NCI-H524 (cell line): ENCODE data around the gene CFDP1.
A peak's percentile ranks its signal among the peaks of the same experiment; 100 is the strongest.

Experiments
- DNase-seq, 2 experiments: peaks; one replicate each; lab custom pipeline; 2025; lab: John Stamatoyannopoulos, UW

CFDP1 gene

GRCh38 chr16:75250809-75251279 is 182.5 kb downstream of the CFDP1 start:
- no peak for DNase-seq

DNA sequence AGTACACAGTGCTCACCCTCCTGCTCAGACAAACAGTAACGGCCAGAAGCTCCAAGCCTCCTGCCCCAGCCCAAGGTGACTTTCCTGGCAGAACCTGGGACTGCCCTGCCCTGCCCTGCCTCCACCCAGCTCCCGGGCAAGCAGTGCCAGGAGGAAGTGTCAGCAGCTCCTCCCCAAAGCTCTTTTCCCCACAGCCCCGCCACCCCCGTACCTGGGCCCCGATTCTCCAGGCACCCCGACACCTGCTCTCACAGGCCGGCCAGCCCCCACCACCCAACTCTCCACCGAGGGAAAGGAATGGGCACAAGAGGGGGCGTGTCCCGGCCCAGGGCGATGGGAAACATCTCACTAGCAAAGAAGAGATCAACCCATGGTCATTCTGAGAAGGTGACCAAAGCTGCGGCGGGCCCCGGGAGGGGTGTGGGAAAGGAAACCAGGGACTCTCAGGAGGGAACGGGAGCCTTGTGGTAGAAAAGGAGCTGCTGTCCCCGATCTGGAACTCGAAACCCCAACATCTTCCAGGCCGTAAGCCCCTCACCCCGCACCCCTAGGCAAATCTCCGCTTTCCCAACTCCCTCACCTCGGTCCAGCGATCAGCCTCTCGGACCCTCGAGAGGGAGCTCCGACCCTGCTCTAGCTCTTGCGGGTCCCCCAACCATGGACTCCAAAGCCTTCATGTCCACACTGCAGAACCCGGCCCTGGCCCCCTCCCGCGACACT is 183.1 kb downstream of the CFDP1 start:
- DNase-seq = no peak

DNA sequence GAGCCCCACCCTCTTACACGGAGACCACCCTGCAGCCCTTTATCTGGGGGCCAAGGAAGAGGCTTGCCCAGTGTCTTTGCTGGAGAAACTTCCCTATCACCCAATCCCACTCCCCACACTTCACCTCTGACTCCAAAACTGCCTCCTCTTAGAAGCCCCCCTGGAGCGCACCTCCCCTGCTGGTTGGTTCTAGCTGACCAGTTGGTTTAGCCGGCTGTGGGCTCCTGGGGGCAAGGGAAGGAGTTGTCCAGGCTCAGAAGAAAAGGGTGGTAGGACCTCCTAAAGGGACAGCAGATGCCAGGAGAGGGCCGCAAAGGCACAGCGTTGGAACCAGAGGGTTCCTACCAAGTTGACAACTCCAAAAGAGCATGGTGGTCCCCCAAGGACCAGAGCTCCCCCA is 183.9 kb downstream of the CFDP1 start:
- no peak for DNase-seq

GRCh38 chr16:75248536-75249380 is 184.5 kb downstream of the CFDP1 start:
- DNase-seq = no peak

DNA sequence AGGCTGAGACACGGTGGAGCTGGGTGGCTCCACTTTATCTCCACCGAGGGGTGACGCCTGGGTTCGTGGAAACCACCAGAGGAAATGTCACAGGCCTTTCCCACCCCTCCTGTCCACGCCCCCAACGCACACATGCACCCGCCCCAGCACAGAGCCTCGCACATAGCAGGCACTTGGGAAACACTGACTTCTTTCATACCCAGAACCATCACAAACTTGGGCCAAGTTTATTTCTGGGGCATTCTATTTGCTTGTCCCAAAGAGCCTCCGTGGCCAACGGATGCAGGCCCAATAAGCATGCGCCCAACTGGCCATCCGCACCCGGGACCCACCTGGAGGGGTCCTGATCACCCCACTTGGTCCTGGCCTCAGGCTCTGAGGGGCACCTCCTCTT is 185.2 kb downstream of the CFDP1 start:
- DNase-seq = no peak

DNA sequence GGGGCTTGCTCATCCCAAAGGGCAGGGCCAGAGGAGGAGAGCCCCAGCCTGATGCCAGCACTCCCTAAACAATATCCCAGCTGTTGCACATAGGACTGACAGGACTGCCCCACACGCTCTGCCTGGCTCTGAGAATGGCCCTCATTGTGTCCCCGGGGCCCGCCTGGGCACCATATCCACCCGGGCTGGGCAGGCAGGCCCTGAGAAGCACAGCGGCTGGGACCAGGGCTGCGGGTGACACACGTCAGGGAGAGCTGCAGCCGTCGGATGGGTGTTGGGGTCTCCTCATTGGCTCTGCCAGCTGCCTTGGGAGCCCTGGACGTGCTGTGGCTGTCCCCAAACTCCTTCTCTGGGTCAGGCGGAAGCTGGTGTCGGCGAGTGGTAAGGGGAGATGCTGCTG is 186.1 kb downstream of the CFDP1 start:
- no peak for DNase-seq

DNA sequence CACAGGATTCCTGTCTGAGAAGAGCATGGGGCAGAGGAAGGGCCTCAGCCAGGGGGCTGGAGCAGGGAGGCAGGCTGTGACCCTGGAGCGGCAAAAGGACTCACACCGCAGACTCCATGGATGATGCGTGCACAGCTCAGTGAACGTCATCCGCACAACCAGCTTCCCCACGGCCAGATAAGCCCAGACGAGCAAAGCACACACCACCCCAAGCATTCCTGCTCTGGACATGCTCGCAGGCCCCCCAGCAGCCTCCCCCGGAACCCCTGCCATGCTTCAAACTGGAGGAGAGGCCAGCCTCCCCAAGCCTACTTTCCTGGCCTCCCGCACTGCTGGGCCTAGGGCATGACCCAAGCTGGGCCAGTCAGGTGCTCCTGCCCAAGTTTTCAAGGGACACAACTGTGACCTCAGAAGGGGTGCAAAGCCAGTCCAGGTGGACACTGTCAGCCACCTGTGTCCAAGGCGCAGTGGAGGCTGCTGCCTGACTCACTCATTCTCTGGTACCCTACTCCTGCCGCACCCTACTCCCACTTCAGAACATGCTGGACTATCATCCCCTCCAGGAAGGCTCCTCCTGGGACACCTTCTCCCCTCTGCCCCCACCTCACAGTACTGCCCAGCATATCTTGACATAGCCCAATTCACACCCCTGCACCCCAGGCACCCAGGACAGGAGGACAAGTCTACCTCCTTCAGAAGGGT is 186.6 kb downstream of the CFDP1 start:
- no peak for DNase-seq

DNA sequence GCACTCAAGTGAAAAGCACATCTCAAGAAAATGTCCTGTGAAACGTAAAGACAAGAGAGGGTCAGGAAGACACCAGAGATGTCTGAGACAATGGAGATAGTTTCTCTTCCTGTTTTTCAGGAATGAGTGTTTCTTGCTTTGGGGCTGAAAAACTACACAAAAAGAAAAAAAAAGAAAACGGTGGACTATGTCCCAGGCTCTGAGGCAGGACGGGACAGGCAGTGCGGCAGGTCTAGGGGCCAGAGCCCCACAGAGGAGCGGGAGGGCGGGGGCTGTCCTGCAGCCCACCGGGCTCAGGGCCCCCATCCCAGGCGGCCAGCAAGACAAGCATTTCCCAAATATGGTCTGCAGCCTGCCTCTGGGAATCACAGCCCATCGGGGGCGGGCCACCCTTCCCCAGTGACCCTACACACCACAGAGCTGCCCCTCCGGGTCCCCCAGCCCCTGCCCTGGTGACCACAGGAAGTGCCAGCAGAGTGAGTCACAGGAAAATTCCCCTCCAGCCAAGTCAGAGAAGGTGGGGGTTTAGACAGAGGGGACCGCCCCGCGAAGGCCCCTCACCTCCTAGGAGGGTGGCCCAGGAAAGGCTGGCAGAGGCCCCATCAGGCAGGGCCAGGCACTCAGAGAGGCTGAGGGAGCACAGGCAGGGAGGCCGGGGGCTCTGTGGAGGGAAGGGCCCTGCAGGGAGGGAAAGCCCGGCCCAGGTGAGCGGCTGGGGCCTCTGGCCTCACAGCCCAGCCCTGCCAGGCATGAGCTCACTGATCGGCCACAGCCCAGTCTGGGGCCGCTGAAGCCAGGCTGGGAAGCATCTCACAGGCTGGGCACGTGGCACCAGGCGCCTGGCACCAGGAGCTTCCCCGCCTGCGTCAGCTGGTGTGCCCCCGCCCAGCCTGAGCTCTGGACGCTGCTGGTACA is 188.2 kb downstream of the CFDP1 start:
- DNase-seq = peak in 1 of 2 experiments; percentile 94

DNA sequence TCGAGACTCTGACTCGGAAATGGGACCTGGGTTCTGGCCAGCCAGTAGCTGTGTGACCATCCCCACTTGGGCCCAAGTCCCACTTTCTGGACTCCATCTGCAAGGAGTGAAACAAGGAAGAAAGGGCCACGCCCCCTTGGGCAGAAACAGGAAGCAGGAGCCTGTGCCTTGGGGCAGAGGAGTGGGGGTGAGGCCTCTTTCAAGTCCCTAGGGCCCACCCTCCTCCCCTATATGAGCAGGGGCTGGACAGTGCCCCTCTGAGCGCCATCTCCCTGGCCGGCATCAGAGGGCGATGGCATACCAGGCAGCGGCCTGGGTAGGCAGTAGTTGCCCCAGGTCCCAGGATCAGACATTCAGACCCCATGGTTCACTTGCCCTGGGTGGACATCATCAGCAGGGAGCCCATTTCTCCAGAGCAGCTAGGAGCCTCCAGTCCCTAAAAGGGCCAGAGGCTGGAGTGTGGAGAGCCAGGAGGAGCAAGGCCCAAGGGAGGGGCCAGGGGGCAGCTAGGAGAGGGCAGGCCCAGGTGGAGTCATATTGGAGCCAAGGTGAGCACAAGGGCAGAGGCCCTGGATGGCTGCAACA is 189.0 kb downstream of the CFDP1 start:
- DNase-seq = no peak
